AG08396 (cell line): ENCODE data around the gene TARS3.
"Not testable (repeated sequence)": the region's sequence is repeated elsewhere in the genome, so short reads cannot be mapped to it uniquely, and the experiment has no call there.

Experiments
- DNase-seq: peaks from one replicate; pipeline ENCODE4 v3.0.0; 2012; ENCODE audit warnings: low spot score, mixed read lengths

Gene TARS3

DNA sequence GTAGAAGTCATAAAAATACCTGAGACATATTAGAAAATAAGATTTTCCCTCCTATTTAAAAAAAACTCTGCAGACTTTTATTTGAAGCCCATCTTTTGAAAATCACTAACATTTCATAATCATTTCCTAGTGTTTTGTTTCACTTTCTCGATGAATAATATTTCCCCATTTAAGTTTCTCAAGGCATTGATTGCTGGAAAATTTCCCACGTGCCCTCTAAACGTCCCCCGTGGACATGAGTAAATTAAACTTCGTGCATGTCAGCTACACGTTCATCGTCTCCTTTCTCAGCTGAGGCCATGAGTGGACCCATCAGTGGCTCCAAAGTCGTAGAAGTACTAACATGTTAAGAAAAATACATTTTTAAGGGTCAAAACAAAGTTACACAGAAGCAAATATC is 70.1 kb downstream of the TARS3 start:
- DNase-seq = no peak

DNA sequence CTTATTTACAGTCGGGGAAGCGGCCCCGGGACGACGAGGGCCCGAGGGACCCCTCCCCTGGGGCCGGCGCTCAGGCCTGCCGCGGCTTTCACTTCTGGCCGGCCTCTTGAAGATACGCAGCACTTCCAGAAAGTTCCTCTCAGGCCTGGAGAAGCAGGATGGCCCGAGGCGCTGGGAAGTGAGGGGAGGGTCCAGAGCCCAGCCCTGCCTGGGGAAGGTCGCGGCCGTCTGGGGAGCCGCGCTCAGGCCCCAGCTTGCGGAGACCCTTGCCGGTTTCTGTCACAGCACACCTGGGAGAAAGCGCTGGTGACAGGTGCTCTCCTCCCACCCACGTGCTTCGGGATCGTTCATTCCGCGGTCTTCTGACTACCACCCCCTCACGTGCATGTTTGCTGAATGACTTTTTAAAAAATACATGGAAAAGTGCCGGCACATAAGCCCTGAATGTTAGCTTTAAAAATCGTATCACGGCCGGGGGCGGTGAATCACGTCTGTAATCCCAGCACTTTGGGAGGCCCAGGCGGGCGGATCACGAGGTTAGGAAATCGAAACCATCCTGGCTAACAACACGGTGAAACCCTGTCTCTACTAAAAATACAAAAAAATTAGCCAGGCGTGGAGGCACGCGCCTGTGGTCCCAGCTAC is 71.4 kb downstream of the TARS3 start:
- no peak for DNase-seq

DNA sequence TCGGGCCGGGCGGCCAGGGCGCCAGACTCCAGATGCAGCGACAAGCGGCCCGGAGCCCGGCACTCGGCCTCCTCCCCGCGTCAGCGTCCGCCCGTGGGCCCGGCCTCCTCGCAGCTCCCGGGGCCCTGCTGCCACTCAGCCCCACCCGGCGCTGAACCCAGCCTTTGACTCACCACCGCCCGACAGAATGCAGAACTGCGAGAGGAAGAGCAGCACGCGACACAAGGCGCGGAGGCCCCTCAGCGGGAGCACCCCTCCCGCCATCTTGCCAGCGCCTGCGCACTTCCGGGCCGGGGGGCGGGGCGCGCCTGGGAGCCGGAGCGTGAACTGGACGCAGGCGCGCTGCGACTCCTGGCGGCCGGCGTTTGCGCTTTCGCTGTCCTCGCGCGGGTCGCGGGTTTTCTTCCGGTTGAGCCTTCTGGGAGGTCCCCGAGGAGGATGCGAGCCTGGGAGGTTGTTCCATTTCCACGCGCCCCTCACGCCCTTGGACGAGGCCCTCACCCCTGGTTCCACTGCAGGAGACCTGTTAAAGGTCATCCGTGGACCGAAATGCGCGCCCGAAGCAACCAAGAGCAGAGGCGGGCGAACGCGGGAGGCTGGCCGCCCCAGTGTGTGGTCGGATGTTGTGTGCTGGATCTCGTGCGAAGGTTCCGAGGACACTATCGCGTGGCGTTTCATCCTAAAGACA is 72.0 kb downstream of the TARS3 start, which contains the start of gene TM2D3:
TSS of gene TM2D3 (minus strand) at position 284 of the 688 bp plus-strand sequence. CDS start at position 264, 20 bp downstream.
- DNase-seq = peak; percentile 98

DNA sequence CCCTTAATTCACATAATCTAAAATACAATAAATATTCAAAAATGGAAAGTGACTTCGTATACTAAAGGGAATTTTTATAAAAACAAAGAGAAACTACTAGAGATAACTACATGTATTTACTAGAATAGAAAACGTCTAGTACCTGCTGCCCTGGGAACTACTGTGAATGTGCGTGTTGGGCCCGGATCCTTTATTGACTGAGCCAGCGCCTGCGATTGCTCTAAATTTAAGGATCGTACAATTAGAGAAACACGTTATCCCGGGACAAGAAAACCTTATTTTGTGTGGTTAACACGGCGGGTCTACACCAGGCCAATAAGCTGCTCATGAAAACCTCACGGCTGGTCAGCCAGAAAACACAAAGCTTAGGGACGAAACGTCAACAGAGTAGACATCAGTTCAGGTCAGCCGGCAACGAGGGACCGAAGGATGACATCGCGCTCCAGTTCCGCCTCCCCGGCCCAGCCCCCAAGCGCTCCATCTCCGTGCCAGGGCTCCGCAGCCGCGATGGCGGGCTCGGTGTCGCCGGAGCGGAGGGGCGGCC is 72.6 kb downstream of the TARS3 start:
- DNase-seq = no peak

DNA sequence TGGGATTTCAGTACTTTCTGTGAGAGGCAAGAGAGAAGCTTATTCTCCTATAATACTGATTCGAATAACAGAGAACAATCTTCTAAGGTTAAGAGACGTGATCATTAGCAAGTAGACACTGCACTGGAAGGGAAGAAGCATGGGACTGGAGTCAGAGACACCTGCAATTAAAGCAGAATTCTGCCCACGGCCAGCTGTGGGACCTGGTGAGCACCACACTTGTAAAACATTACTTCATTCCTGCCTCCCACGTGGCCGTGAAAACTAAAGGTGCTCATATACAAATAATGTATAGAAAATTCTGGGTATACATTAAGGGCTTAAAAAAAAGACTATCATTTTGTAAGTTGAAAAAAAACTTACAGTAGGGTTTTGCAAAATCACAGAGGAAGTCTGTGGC is 74.1 kb downstream of the TARS3 start:
- no peak for DNase-seq

DNA sequence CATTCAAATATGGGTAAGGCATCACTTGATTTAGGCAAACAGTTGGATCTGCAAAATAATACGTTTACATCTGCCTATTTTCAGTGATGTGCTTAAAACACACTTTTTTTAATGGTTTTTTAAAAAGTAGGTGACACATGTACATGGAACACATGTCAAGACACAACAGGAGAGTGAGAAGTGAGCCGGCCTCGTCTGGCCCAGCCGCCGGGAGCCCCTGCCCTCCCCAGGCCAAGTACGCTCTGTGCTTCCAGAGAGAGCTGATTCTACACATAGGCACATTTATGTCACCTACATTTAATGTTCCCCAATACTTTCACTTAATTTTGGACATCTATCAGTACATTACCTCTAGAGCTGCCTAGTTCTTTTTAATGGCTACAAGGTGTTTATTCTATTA is 75.9 kb downstream of the TARS3 start:
- no peak for DNase-seq

DNA sequence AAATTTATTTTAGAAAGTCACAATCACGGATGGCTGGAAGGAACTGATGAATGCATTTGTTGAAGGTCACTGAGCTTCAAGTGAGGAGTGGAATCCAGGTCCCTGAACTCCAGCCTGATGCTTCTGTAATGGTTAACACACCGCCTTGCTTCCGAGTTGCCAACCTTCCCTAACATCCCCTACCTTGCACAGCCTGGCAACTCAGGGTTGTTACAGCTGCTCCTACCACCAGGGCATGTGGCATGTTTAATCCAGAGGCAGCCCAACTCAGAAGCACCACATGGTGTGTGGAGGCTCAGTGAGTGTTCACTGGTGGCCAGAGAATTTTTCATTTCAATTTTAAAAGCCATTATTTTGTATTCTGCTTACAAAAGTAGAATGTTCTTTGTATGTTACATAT is 77.0 kb downstream of the TARS3 start:
- no peak for DNase-seq

DNA sequence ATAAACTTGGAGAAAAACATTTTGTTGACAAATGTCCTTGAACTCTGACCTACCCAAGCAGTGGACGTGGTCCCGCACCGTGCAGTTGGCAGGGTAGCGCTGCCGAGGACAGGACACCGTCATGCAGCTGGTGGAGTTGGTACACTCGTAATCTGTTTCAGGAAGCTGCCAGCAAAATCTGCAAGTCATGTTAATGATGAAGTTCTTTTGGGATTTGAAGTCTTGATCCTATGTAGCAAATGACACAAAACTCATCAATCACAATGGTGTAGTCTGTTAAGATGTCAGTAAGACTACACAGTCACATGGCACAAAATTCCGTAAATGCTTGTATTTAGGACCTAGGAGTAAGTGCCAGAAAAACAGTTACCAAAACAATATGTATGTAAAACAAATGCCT is 77.6 kb downstream of the TARS3 start:
- no peak for DNase-seq

DNA sequence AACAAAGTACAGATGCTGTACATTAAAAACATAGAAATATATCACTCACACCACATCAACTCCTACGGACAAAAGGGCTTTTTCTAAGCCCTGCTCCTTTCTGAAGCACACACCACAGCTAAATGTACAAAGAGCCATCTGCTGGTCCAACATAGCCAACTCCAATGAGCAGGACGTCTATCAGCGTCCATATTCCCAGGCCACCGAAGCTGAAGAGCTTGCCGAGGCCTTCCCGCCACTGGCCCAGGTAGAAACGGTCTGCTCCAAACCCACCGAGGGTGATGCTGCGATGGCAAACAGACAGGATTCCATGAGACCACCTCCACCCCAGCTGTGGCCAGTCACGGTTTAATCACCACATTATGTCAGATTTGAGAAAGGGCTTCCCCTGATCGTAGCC is 81.9 kb downstream of the TARS3 start:
- no peak for DNase-seq

DNA sequence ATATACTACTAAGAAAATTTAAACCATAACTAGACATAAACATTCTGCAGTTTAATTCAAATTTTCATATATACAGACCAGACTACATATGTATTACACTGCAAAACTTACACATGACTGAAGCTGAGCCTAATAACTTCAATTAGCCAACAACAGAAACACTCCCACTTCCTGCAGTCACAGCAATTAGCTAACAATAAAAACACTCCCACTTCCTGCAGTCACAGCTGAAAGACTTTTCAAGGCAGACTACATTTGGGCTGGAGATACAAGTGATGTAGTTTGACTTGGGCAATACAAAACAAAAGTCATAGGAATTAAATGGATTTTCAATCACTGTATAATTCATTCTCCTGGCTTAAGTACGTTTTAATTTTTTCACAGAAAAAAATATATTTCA is 82.4 kb downstream of the TARS3 start:
- DNase-seq = no peak

DNA sequence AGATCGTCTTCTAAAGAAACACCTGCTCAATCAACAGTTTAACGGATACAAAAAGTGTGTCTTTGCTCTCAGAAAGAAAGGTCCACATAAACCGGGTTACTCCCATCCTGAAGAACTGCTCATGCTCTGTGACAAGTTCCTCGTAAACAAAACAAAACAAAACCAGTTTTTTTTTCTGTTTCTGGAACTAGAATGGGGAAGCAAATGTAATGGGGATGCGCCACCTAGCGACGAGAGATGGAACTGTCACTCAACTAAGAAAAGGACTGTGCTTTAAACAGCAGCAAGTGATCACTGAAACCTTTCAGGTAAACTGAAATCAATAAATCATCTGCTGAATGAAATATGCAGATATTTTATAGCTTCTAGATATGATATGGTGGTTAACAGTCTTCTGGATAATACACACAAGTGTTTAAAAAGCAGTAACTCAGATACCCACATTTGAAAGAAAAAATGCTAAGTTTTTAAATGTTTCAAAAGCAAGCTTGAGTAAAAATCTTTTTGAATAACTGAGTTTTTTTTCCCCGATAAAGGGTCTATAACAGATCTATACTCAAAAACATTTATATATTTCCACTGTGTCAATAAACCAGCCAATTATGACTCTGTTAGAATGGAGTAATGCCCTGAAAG is 83.0 kb downstream of the TARS3 start:
- DNase-seq = peak; percentile 47

DNA sequence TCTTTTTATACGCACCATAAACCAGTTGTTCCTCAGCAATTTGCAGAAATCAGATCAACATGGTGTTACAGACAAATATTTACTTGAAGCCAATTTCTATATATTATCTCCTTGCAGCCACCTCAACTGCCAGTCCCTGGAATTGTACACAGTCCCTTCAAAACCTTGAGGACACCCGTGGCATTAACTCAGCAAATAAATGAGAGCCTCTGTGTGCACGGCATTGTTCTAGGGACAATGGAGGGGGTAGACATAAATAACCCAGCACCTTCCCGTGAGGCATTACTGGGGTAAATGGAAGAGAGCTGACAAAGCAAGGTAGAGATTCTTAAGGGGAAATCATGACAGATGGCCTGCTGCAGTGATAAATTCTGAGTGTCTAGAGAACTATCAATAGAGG is 84.6 kb downstream of the TARS3 start:
- DNase-seq = no peak

DNA sequence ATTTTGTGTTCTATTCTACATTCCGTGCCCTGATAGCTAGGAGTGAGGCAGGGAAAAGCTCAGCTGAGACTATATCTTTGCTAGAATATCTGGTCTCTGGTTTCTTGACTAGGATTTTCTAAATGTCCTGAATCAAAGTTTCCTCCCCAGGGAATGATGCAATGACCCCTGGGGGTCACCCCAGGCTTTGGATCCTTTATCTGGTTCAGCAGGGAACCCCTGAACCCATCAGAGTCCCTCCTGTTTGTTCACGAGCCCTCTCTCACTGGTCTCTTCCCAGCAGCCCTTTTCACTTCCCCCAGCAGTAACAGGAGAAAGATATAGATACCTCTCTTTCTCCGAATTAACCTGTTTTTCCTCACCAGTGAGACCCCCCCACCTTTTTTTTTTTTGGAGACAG is 86.4 kb downstream of the TARS3 start:
- DNase-seq = no peak

DNA sequence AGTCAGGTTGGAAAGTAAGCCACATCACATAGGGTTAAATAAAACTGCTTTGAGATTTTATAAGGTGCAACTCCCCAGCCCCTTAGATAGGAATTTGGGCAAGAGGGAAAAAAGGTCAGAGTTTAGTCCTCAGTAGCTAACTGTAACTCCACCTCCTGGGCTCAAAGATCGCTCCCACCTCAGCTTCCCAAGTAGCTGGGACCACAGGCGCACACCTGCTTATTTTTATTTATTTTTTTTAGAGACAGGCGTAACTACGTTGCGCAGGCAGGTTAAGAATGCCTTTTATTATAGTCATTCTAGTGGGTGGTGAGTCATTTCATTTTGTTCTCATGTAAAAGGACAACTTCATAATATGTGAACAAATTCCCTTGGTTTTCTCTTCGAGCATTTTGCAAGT is 86.8 kb downstream of the TARS3 start:
- DNase-seq = no peak

DNA sequence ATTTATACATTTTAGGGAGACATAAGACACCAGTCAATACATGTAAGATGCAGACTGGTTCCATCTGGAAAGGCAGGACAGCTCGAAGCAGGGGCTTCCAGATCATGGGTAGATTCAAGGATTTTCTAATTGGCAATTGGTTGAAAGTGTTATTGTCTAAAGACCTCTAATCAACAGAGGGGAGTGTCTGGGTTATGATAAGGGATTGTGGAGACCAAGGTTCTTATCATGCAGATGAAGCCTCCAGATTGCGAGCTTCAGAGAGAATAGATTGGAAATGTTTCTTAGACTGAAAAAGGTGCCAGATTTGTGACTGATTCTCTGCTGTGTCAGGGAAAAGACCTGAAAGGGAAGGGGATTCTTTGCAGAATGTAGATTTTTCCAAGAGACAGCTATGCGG is 87.2 kb downstream of the TARS3 start:
- no peak for DNase-seq

DNA sequence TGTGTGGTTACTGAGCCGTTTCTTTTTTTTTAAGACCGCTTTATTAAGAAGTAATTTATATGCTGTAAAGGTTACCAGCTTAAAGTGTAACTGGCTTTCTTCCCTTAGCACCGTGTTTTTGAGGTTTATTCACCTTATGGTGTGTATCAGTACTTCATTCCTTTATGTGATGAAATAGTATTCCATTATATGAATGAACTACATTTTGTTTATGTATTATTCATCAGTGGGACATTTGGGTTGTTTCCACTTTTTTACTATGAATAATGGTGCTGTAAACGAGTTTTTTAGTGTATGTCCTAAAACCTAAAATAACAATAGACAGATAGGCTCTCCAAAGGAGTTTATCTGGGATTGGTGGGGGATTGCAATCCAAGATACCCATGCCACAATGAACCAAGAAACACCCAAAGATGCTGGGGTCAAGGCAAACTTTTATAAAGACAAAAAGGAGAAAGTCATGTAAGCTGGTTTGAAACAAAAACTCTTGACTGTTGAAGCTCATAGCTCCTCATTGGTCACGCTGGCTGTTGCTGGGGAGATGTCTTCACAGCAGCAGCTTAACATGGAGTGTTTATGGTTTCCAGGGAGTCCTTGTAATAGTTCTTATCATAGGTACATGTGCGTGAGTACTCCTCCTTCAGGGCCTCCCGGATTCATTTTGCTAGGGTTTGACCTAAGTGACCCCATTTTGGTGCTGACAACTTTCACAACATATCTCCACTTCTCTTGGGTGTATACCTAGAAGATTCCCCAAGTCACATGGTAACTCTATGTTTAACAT is 88.1 kb downstream of the TARS3 start:
- DNase-seq = no peak

DNA sequence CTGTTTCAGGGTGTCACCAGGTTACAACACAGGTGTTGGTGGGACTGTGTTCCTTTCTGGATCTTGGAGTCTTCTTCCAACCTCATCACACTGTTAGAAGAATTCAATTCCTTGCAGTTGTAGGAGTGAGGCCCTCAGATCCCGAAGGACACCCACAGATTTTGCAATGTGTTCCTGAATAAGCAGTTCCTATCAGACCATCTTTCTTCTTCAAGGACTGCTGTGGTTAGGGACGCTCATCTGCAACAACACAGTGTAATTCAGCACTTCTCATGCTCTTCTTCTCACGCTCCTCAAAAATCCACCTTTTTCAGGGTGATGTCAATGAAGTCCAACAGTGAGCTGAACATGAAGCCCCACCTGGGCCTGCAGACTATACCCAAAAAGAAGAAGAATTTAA is 90.9 kb downstream of the TARS3 start:
- no peak for DNase-seq

DNA sequence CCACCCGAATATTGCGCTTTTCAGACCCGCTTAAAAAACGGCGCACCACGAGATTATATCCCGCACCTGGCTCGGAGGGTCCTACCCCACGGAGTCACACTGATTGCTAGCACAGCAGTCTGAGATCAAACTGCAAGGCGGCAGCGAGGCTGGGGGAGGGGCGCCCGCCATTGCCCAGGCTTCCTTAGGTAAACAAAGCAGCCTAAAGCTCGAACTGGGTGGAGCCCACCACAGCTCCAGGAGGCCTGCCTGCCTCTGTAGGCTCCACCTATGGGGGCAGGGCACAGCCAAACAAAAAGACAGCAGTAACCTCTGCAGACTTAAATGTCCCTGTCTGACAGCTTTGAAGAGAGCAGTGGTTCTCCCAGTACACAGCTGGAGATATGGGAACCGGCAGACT is 97.5 kb downstream of the TARS3 start:
- not testable (repeated sequence) for DNase-seq

DNA sequence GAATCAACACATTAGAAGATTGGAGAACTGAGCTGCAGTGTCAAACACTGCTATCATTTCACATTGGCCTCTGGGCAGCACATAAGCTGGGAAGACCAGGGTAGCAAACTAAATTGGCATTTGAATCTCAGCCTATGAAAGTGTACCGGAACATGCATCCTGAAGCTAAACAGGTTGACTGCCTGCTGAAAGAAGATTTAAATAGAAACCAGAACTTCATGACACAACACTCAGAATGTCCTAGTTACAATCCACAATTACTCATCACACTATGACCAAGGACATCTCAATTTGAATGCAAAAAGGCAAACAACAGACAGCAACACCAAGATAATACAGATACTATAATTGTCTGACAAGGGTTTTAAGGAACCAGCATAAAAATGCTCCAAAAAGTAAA is 98.3 kb downstream of the TARS3 start:
- no peak for DNase-seq

DNA sequence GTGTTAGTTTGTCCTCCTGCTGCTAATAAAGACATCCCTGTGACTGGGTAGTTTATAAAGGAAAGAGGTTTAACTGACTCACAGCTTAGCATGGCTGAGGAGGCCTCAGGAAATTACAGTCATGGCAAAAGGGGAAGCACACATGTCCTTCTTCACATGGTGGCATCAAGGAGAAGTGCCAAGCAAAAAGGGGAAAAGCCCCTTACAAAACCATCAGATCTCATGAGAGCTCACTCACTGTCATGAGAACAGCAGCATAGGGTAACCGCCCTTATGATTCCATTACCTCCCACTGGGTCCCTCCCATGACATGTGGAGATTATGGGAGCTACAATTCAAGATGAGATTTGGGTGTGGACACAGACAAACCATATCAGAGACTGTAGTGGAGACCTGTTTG is 99.1 kb downstream of the TARS3 start:
- no peak for DNase-seq

DNA sequence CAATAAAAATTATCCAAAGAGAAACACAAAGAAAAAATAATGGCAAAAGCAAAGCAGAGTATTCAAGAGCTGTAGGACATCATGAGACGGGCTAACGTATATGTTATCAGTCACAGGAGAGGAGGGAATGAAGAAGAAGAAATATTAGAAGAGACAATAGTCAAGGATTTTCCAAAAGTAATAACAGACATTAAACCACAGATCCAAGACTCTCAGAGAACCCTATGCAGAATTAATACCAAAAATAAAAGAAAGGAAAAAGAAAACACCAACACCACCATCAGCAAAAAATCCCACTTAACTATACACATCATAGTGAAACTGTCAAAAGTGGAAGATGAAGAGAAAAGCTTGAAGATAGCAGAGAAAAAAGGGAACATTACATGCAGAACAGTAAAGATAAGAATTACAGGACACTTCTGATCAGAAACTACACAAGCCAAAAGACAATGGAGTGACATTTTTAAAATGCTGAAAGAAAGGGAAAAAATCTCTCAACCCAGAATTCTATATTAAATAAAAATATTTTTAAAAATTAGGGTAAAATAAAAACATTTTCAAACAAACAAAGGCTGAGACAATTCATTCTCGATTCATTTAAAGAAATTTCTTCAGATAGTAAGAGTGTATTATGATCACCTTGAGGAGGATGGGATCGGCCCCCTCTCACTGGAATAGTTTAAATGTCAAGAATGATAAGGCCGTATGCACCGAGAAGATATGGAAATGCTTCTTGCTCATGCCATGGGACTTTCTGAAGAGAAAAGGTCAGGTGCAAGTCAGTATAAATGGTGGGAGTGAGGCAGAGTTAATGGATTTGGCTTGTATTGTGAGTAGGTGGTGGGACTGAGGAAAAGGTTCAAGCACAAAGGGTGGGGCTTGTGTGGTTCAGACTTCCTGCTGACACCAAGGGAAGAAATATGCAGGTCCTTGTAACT is 100.6 kb downstream of the TARS3 start:
- DNase-seq = no peak
